Measurements from ENCODE around the gene AP5Z1. TPM values are rescaled to one million over a fixed set of nuclear protein-coding genes. Genes with fewer than 3 reads are reported as not detected.
"Not testable (repeated sequence)": the region's sequence is repeated elsewhere in the genome, so short reads cannot be mapped to it uniquely, and the experiment has no call there.

AP5Z1 gene
- total and polyA plus RNA-seq, 2 donors (not counting 1 experiment from before 2014, with no cell fraction given): 11.1 to 32.2 TPM

DNA sequence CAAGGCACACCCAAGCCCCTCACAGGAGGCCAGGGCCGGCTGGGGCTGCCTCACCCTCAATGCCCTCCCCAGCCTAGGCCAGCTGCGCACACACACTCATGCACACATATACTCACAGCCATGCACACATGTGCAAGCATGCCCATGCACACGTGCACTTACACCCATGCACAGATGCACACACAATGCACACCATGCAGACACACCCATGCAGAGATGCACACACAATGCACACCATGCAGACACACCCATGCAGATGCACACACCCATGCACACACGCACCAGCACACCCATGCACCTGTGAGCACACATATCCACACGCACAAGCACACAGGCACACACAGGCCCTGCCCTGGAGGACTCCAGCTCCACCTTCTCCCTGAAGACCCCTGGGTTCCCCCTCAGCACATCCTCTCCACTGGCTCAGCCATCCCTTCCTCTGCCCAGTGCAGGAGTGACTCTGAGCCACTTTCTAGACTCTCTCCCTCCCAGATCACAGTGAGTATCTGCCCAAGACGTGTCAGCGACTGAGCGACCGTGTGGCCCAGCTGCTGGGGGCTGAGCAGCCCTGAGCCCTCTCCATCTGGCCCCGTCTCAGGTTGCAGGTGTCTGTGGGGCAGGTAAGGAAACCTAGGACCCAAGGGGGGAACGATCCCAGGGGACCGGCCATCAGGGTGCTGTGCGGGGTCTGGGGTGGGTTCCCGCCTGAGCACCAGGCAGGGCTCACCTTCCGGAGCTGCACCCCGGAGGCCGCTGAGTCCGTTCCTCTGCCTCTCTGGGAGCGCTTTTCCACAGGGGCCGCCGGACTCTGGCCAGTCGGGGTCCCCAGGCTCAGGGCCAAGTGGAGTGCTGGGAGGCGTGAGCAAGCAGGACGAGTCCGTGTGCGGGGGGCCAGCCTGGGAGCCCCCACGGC lies 25.8 kb downstream of the AP5Z1 start:
- Histone ChIP-seq H3K4me3 (replicated peaks in 1 of 4; ENCODE audit: control extremely low read depth in 1 of 4, insufficient read depth in 1 of 4, low read depth in 3 of 4, low read length in 4 of 4) (no peak overlapping the region), H4K20me1 (ENCODE audit: control insufficient read depth, extremely low read depth, insufficient read depth, low read length) (no peaks in the 10 kb centered on the region), H3K4me1 (ENCODE audit: control insufficient read depth, extremely low read depth, insufficient read depth, low read length) (no peaks in the 10 kb centered on the region), H3K9ac (ENCODE audit: insufficient read depth, low read length) (no peak overlapping the region), H3K27ac (ENCODE audit: insufficient read depth, low read length) (no peak overlapping the region), H3K9me3 (ENCODE audit: control insufficient read depth, insufficient read depth, low read depth, low read length) (no peaks in the 10 kb centered on the region), H3K79me2 (ENCODE audit: control insufficient read depth, insufficient read depth, low read length) (no peaks in the 10 kb centered on the region), H3K36me3 (ENCODE audit: control insufficient read depth, insufficient read depth, low read length) (no peaks in the 10 kb centered on the region), H2AFZ (ENCODE audit: low read length) (no peak overlapping the region), H3K27me3 (ENCODE audit: control insufficient read depth, insufficient read depth, low read length) (no peaks in the 10 kb centered on the region), H3K4me2 (ENCODE audit: extremely low read depth, insufficient read depth, low read length) (no peak overlapping the region)
- no peak for DNase-seq (ENCODE audit: low read depth in 2 of 2)
- no peak for TF ChIP-seq EZH2 (IDR thresholded peaks at IDR 0.05; ENCODE audit: low read length, missing control alignments)
- TF ChIP-seq CTCF (conservative IDR thresholded peaks at IDR 0.05 in 1 of 2, IDR thresholded peaks at IDR 0.05 in 1 of 2; ENCODE audit: low read depth in 1 of 2, low read length in 2 of 2): no peak

DNA sequence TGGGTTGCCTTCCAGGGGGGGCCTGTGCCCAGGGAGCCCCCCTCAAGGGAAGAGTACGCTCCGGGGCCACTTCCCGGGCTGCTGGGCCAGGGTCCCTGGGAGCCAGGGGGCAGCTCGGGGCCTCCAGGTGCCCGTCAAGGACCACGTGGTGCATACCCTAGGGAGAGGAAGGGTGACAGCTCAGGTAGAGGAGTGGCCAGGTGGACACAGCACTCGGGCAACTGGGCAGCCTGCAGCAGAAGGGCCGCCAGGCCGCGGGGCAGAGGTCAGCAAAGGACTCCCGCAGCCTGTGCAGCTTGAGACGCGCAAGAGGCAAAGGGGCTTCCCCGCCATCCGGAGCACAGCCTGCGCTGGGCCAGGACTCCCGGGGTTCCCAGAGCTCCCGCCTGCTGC lies 26.4 kb downstream of the AP5Z1 start:
- H4K20me1 ChIP-seq (ENCODE audit: control insufficient read depth, extremely low read depth, insufficient read depth, low read length): no peaks in the 10 kb centered on the region
- no peak overlapping the region for H3K4me3 ChIP-seq (replicated peaks in 1 of 4; ENCODE audit: control extremely low read depth in 1 of 4, insufficient read depth in 1 of 4, low read depth in 3 of 4, low read length in 4 of 4)
- H3K4me1 ChIP-seq (ENCODE audit: control insufficient read depth, extremely low read depth, insufficient read depth, low read length): no peaks in the 10 kb centered on the region
- H3K4me2 ChIP-seq (ENCODE audit: extremely low read depth, insufficient read depth, low read length): no peak overlapping the region
- peaks cover 4% of the 10 kb centered on the region for H3K27me3 ChIP-seq (ENCODE audit: control insufficient read depth, insufficient read depth, low read length)
- no peak overlapping the region for H3K27ac ChIP-seq (ENCODE audit: insufficient read depth, low read length)
- no peaks in the 10 kb centered on the region for H3K79me2 ChIP-seq (ENCODE audit: control insufficient read depth, insufficient read depth, low read length)
- no peak overlapping the region for H3K9ac ChIP-seq (ENCODE audit: insufficient read depth, low read length)
- DNase-seq (ENCODE audit: low read depth in 2 of 2): no peak
- TF ChIP-seq CTCF (conservative IDR thresholded peaks at IDR 0.05 in 1 of 2, IDR thresholded peaks at IDR 0.05 in 1 of 2; ENCODE audit: low read depth in 1 of 2, low read length in 2 of 2) (no peak), EZH2 (IDR thresholded peaks at IDR 0.05; ENCODE audit: low read length, missing control alignments) (no peak)
- no peaks in the 10 kb centered on the region for H3K9me3 ChIP-seq (ENCODE audit: control insufficient read depth, insufficient read depth, low read depth, low read length)
- no peak overlapping the region for H2AFZ ChIP-seq (ENCODE audit: low read length)
- H3K36me3 ChIP-seq (ENCODE audit: control insufficient read depth, insufficient read depth, low read length): no peaks in the 10 kb centered on the region

- not testable (repeated sequence) for DNase-seq (ENCODE audit: low read depth in 2 of 2); H3K36me3 ChIP-seq (ENCODE audit: control insufficient read depth, insufficient read depth, low read length); H3K9me3 ChIP-seq (ENCODE audit: control insufficient read depth, insufficient read depth, low read depth, low read length); H2AFZ ChIP-seq (ENCODE audit: low read length); H3K4me3 ChIP-seq (replicated peaks in 1 of 4; ENCODE audit: control extremely low read depth in 1 of 4, insufficient read depth in 1 of 4, low read depth in 3 of 4, low read length in 4 of 4); H3K9ac ChIP-seq (ENCODE audit: insufficient read depth, low read length); H3K4me2 ChIP-seq (ENCODE audit: extremely low read depth, insufficient read depth, low read length); H3K79me2 ChIP-seq (ENCODE audit: control insufficient read depth, insufficient read depth, low read length); H3K27me3 ChIP-seq (ENCODE audit: control insufficient read depth, insufficient read depth, low read length); H3K4me1 ChIP-seq (ENCODE audit: control insufficient read depth, extremely low read depth, insufficient read depth, low read length); H4K20me1 ChIP-seq (ENCODE audit: control insufficient read depth, extremely low read depth, insufficient read depth, low read length); H3K27ac ChIP-seq (ENCODE audit: insufficient read depth, low read length)
Measured at GRCh38 chr7:4802577-4802976, 27.2 kb downstream of the AP5Z1 start.
